PC-3 (cell line): ENCODE data around the gene RGS17. TPM values are rescaled to one million over a fixed set of nuclear protein-coding genes. Genes with fewer than 3 reads are reported as not detected.
A peak's percentile ranks its signal among the peaks of the same experiment; 100 is the strongest.

Source experiments
- ATAC-seq: fragments of 200-7000 bp; cut with Tn5 transposase; 2 replicates; pipeline ENCODE4 v1.9.1; 2020; ENCODE audit warnings: mild to moderate bottlenecking, moderate library complexity
- BruUV-seq: library from RNA; stranded (reverse); fragments of 400-500 nt; replicated peaks from 2 replicates; lab custom pipeline; 2021; lab: Mats Ljungman, UMichigan
- CTCF ChIA-PET: fragments of 300-600 bp; sonication (Branson Sonifier 250); formaldehyde crosslinking; loops from one replicate; lab custom pipeline; 2022; ENCODE audit warnings: antibody characterized with exemption; lab: Charles Lee
- POLR2A ChIA-PET: fragments of 300-600 bp; sonication (Branson Sonifier 250); formaldehyde crosslinking; loops from one replicate; lab custom pipeline; 2022; ENCODE audit warnings: antibody characterized with exemption; ENCODE audit not compliant: unreplicated experiment; lab: Charles Lee
- DNase-seq: peaks from one replicate; pipeline ENCODE4 v3.0.0-alpha.2; 2015
- H2AFZ ChIP-seq: fragments of 300-600 bp; sonication (generic); 2 replicates; pipeline ENCODE4 v1.6.0; 2016; ENCODE audit warnings: antibody characterized with exemption, low read length
- H3F3A ChIP-seq: fragments of 300-600 bp; sonication (generic); one replicate; pipeline ENCODE4 v1.6.0; 2017; ENCODE audit warnings: antibody characterized with exemption, low read length, control low read depth, mild to moderate bottlenecking; ENCODE audit not compliant: unreplicated experiment
- H3K27ac ChIP-seq: fragments of 300-600 bp; sonication (generic); 2 replicates; pipeline ENCODE4 v1.5.1; 2016; ENCODE audit warnings: mild to moderate bottlenecking, low read length
- H3K27me3 ChIP-seq: fragments of 300-600 bp; sonication (generic); 2 replicates; pipeline ENCODE4 v1.6.1; 2016; ENCODE audit warnings: low read length, mixed read lengths
- H3K36me3 ChIP-seq: fragments of 300-600 bp; sonication (generic); 2 replicates; pipeline ENCODE4 v1.6.1; 2016; ENCODE audit warnings: low read depth, mixed run types, low read length, mixed read lengths
- H3K4me1 ChIP-seq: fragments of 300-600 bp; sonication (generic); 2 replicates; pipeline ENCODE4 v1.5.1; 2016; ENCODE audit warnings: low read length; ENCODE audit not compliant: insufficient read depth
- H3K4me2 ChIP-seq: fragments of 300-600 bp; sonication (generic); 2 replicates; pipeline ENCODE4 v1.6.0; 2016; ENCODE audit warnings: low read length
- H3K4me3 ChIP-seq: fragments of 300-600 bp; sonication (generic); 2 replicates; pipeline ENCODE4 v1.5.1; 2016; ENCODE audit warnings: mild to moderate bottlenecking, low read length, mixed read lengths
- H3K79me2 ChIP-seq: fragments of 300-600 bp; sonication (generic); 2 replicates; pipeline ENCODE4 v1.6.1; 2017; ENCODE audit warnings: low read length, mixed read lengths
- H3K9ac ChIP-seq: fragments of 300-600 bp; sonication (generic); 2 replicates; pipeline ENCODE4 v1.6.0; 2016; ENCODE audit warnings: mild to moderate bottlenecking, low read length
- H3K9me2 ChIP-seq: fragments of 300-600 bp; sonication (generic); replicated peaks from 2 replicates; pipeline ENCODE4 v1.6.1; 2016; ENCODE audit warnings: mixed run types, low read length, mixed read lengths
- H3K9me3 ChIP-seq: fragments of 300-600 bp; sonication (generic); 2 replicates; pipeline ENCODE4 v1.6.1; 2016; ENCODE audit warnings: low read length, mixed read lengths
- H4K20me1 ChIP-seq: fragments of 300-600 bp; sonication (generic); 2 replicates; pipeline ENCODE4 v1.6.1; 2016; ENCODE audit warnings: low read length, mixed read lengths
- EZH2 ChIP-seq: fragments of 300-600 bp; sonication (generic); IDR thresholded peaks from one replicate; pipeline ENCODE4 v1.6.1; 2017; ENCODE audit warnings: antibody characterized with exemption, mild to moderate bottlenecking, low read length; ENCODE audit not compliant: unreplicated experiment
- EZH2phosphoT487 ChIP-seq: fragments of 300-600 bp; sonication (generic); IDR thresholded peaks from 2 replicates; pipeline ENCODE4 v1.6.1; 2018; ENCODE audit warnings: mild to moderate bottlenecking, antibody characterized with exemption, low read length, borderline replicate concordance
- intact Hi-C: fragments of 100-400 bp; cut with micrococcal nuclease; formaldehyde crosslinking; loops from 2 replicates; pipeline ENCODE4 v1.9.0; 2023
- total RNA-seq: library from RNA; depleted of rRNA; stranded (reverse); fragments of >200 nt; gene quantifications from 2 replicates; pipeline ENCODE4 v1.2.3, GENCODE V29; 2014
- TF ChIP-seq, protein P1 (sequence below): fragments of 300-600 bp; sonication (generic); conservative IDR thresholded peaks from 2 replicates; pipeline ENCODE4 v1.5.1; 2017; ENCODE audit warnings: antibody characterized with exemption, low read depth, mild to moderate bottlenecking, low read length

RGS17 gene
- total RNA-seq, 1 experiment from 2014 or later: 1.4 TPM

GRCh38 chr6:153028963-153029362 lies 102.1 kb downstream of the RGS17 start:
- Histone ChIP-seq H2AFZ (no peak overlapping the region), H3K9ac (no peak overlapping the region), H3K36me3 (no peaks in the 10 kb centered on the region), H3K4me1 (peaks cover 26% of the 10 kb centered on the region), H3K9me3 (no peaks in the 10 kb centered on the region), H3K27me3 (no peaks in the 10 kb centered on the region), H3K9me2 (no peaks in the 10 kb centered on the region), H3K79me2 (no peaks in the 10 kb centered on the region), H4K20me1 (no peaks in the 10 kb centered on the region), H3K27ac (no peak overlapping the region), H3K4me2 (no peak overlapping the region), H3K4me3 (no peak overlapping the region), H3F3A (no peaks in the 10 kb centered on the region)
- ChIA-PET POLR2A (no interaction called here), CTCF (no interaction called here)
- ATAC-seq: no peak
- no peak for DNase-seq
- TF ChIP-seq EZH2 (no peak), EZH2phosphoT487 (no peak)
- TF ChIP-seq, protein P1, sequence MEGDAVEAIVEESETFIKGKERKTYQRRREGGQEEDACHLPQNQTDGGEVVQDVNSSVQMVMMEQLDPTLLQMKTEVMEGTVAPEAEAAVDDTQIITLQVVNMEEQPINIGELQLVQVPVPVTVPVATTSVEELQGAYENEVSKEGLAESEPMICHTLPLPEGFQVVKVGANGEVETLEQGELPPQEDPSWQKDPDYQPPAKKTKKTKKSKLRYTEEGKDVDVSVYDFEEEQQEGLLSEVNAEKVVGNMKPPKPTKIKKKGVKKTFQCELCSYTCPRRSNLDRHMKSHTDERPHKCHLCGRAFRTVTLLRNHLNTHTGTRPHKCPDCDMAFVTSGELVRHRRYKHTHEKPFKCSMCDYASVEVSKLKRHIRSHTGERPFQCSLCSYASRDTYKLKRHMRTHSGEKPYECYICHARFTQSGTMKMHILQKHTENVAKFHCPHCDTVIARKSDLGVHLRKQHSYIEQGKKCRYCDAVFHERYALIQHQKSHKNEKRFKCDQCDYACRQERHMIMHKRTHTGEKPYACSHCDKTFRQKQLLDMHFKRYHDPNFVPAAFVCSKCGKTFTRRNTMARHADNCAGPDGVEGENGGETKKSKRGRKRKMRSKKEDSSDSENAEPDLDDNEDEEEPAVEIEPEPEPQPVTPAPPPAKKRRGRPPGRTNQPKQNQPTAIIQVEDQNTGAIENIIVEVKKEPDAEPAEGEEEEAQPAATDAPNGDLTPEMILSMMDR: no peak
- no TSS peak for BruUV-seq
- intact Hi-C loops: no loop called here

- no peak overlapping the region for H2AFZ ChIP-seq
- H3K79me2 ChIP-seq: no peaks in the 10 kb centered on the region
- H3K4me2 ChIP-seq: no peak overlapping the region
- ATAC-seq: no peak
- no peaks in the 10 kb centered on the region for H3K9me3 ChIP-seq
- H3K36me3 ChIP-seq: no peaks in the 10 kb centered on the region
- BruUV-seq: no TSS peak
- H3K27ac ChIP-seq: peak overlapping the region; percentile 39
- DNase-seq: no peak
- no peaks in the 10 kb centered on the region for H3K9me2 ChIP-seq
- H3K4me3 ChIP-seq: no peak overlapping the region
- H4K20me1 ChIP-seq: no peaks in the 10 kb centered on the region
- no peak for TF ChIP-seq EZH2
- TF ChIP-seq, protein P1: no peak
- TF ChIP-seq EZH2phosphoT487: no peak
- H3F3A ChIP-seq: no peaks in the 10 kb centered on the region
- H3K27me3 ChIP-seq: no peaks in the 10 kb centered on the region
- H3K4me1 ChIP-seq: peaks cover 26% of the 10 kb centered on the region
- intact Hi-C loops: no loop called here
- no peak overlapping the region for H3K9ac ChIP-seq
- ChIA-PET POLR2A (no interaction called here), CTCF (no interaction called here)
These were observed 102.8 kb downstream of the RGS17 start for GRCh38 chr6:153028286-153028685.

- Histone ChIP-seq H3K4me2 (no peak overlapping the region), H3F3A (no peaks in the 10 kb centered on the region), H3K9ac (no peak overlapping the region), H3K36me3 (no peaks in the 10 kb centered on the region), H3K27ac (no peak overlapping the region), H2AFZ (no peak overlapping the region), H3K4me1 (peaks cover 26% of the 10 kb centered on the region), H3K9me2 (no peaks in the 10 kb centered on the region), H3K27me3 (no peaks in the 10 kb centered on the region), H3K9me3 (no peaks in the 10 kb centered on the region), H3K4me3 (no peak overlapping the region), H4K20me1 (no peaks in the 10 kb centered on the region), H3K79me2 (no peaks in the 10 kb centered on the region)
- TF ChIP-seq EZH2 (no peak), EZH2phosphoT487 (no peak)
- TF ChIP-seq, protein P1: no peak
- intact Hi-C loops: no loop called here
- BruUV-seq: no TSS peak
- POLR2A ChIA-PET: no interaction called here
- DNase-seq (no peak), ATAC-seq (no peak)
- CTCF ChIA-PET: no interaction called here
These were observed 103.6 kb downstream of the RGS17 start for GRCh38 chr6:153027480-153027879.
